T-cell (primary cell): Measurements from ENCODE around the gene C4orf51. TPM values are rescaled to one million over a fixed set of nuclear protein-coding genes. Genes with fewer than 3 reads are reported as not detected.
A peak's percentile ranks its signal among the peaks of the same experiment; 100 is the strongest.

Experiments used
- ATAC-seq, 4 experiments: fragments of 200-7000 bp in 3 of 4; fragments of 150-1000 bp in 1 of 4; cut with Tn5 transposase; replicated peaks in 1 of 4; 1 replicate in 3 of 4; 2 replicates in 1 of 4; pipeline ENCODE4 v1.10.0; 2021; ENCODE audit warnings: moderate library complexity in 3 of 4, mild to moderate bottlenecking in 2 of 4, moderate number of reproducible peaks in 1 of 4
- CTCF ChIA-PET, 2 donors: fragments of 300-600 bp; sonication (Branson Sonifier 250); formaldehyde crosslinking; loops; one replicate each; lab custom pipeline; 2022; ENCODE audit warnings: antibody characterized with exemption in 2 of 2; lab: Charles Lee
- POLR2A ChIA-PET, 2 donors: fragments of 300-600 bp; sonication (Branson Sonifier 250); formaldehyde crosslinking; loops; one replicate each; lab custom pipeline; 2022; ENCODE audit warnings: antibody characterized with exemption in 2 of 2; lab: Charles Lee
- DNase-seq, 35 experiments: peaks; one replicate each; pipeline versions ENCODE4 v3.0.0 to v3.0.0-alpha.2; 2013 to 2023
- H3K27ac ChIP-seq: one replicate; pipeline ENCODE4 v1.5.1; 2013; ENCODE audit warnings: low read length
- H3K27me3 ChIP-seq, 2 experiments: replicated peaks in 1 of 2; 1 replicate in 1 of 2; 2 replicates in 1 of 2; pipeline versions ENCODE4 v1.6.1 to v1.7.0; 2013; ENCODE audit warnings: low read length in 1 of 2, mixed read lengths in 1 of 2; ENCODE audit not compliant: control insufficient read depth in 2 of 2, insufficient read depth in 2 of 2; ENCODE audit errors: extremely low read depth in 1 of 2
- H3K36me3 ChIP-seq, 2 donors: 1 replicate in 1 of 2; 2 replicates in 1 of 2; pipeline versions ENCODE4 v1.6.1 to v1.7.0; 2013; ENCODE audit warnings: low read length in 1 of 2; ENCODE audit not compliant: control insufficient read depth in 2 of 2, insufficient read depth in 1 of 2; ENCODE audit errors: extremely low read depth in 1 of 2
- H3K4me1 ChIP-seq, 2 experiments: 1 replicate in 1 of 2; 2 replicates in 1 of 2; pipeline versions ENCODE4 v1.6.1 to v1.7.0; 2013; ENCODE audit warnings: low read length in 2 of 2, mixed read lengths in 1 of 2; ENCODE audit not compliant: insufficient read depth in 2 of 2, control insufficient read depth in 1 of 2; ENCODE audit errors: extremely low read depth in 1 of 2
- H3K4me3 ChIP-seq, 2 donors: 1 replicate in 1 of 2; 2 replicates in 1 of 2; pipeline versions ENCODE4 v1.5.1 to v1.7.0; 2013; ENCODE audit warnings: mild to moderate bottlenecking in 2 of 2, low read length in 1 of 2, moderate library complexity in 1 of 2; ENCODE audit not compliant: control insufficient read depth in 1 of 2; ENCODE audit errors: extremely low read depth in 1 of 2
- H3K9me3 ChIP-seq: 2 replicates; pipeline ENCODE4 v1.7.0; 2013
- H3K27ac Mint-ChIP-seq, 2 donors: one replicate each; pipeline ENCODE4 v1.8.0; 2020 to 2021; ENCODE audit warnings: mild to moderate bottlenecking in 2 of 2, mixed read lengths in 2 of 2
- H3K27me3 Mint-ChIP-seq, 2 donors: one replicate each; pipeline ENCODE4 v1.8.0; 2021 to 2022; ENCODE audit warnings: mixed read lengths in 2 of 2
- H3K36me3 Mint-ChIP-seq: one replicate; pipeline ENCODE4 v1.8.0; 2021; ENCODE audit warnings: mixed read lengths
- H3K4me1 Mint-ChIP-seq, 3 donors: one replicate each; pipeline ENCODE4 v1.8.0; 2020 to 2022; ENCODE audit warnings: mixed read lengths in 3 of 3, mild to moderate bottlenecking in 1 of 3
- H3K4me3 Mint-ChIP-seq, 3 donors: one replicate each; pipeline ENCODE4 v1.8.0; 2020 to 2022; ENCODE audit warnings: mild to moderate bottlenecking in 3 of 3, mixed read lengths in 3 of 3, moderate library complexity in 3 of 3
- H3K9me3 Mint-ChIP-seq, 3 donors: one replicate each; pipeline ENCODE4 v1.8.0; 2020 to 2022; ENCODE audit warnings: mixed read lengths in 3 of 3
- WGBS: methylation state at CpG from one replicate; pipeline ENCODE4 v1.1.5; 2013; ENCODE audit warnings: missing lambda C conversion rate; ENCODE audit not compliant: insufficient coverage; 5-methylcytosine and 5-hydroxymethylcytosine counted together
- total RNA-seq, 35 experiments: library from RNA in 6 of 35; stranded (reverse) in 6 of 35; fragments of 120-200 nt in 1 of 35; gene quantifications; one replicate each; pipeline versions ENCODE4 v1.2.1 to v1.2.4 and lab custom pipeline; 2013 to 2026

C4orf51 gene
- total RNA-seq, 5 donors from 2014 or later (not counting 1 experiment from before 2014, with no cell fraction given): not detected

DNA sequence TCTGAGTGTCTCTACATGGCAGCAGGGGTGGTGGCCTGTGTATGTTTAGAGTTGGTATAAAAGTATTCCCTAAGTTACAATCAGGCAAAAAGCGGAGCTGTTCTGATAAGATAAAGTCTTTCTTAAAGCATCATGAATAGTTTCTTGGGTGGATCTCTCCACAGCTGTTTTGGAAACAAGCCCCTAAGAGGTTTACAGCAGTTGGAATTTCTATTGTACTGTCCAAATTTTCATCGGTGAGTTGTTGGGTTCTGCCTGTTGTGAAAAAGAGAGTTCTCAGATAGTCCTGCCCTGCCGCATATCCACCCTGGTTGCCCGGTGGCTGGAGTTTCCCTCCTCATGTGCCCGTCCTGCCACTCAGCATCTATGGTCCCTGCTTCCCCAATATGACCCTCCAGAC lies 50.1 kb downstream of the C4orf51 start:
- 80% methylated on average over 2 of the region's 5 CpGs for WGBS
- Mint-ChIP-seq H3K4me3 (no peak overlapping the region), H3K9me3 (no peaks in the 10 kb centered on the region), H3K27me3 (peaks cover 4 to 7% of the 10 kb centered on the region in 2 donors), H3K36me3 (no peaks in the 10 kb centered on the region), H3K27ac (no peak overlapping the region), H3K4me1 (peaks cover 4 to 18% (median 14%) of the 10 kb centered on the region in 3 donors)
- H3K9me3 ChIP-seq: no peaks in the 10 kb centered on the region
- H3K4me3 ChIP-seq: no peak overlapping the region
- no peak for ATAC-seq
- peaks cover 3 to 11% of the 10 kb centered on the region in 2 experiments for H3K4me1 ChIP-seq
- no peaks in the 10 kb centered on the region for H3K36me3 ChIP-seq
- POLR2A ChIA-PET: no interaction called here
- no peak overlapping the region for H3K27ac ChIP-seq
- CTCF ChIA-PET: no interaction called here
- no peak for DNase-seq
- H3K27me3 ChIP-seq: peaks cover 0 to 3% of the 10 kb centered on the region in 2 experiments

DNA sequence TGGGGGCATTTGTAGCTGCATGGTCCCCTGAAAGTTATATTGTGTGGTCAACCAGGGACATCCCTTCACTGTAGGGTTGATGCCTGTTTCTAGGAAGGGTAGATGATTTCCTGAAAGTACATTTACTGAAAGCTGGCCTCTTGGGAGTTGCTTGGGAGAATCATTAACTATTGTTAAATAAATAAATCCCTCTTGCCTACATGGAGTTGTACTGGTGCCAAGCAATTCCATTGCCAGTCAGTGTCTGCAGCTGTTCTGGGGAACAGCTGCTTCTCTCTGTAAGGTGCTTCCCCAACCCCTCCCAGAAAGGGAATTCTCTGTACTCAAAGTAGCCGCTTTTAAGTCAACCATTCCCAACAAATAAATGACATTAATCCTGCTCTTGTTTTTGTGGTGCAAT lies 51.1 kb downstream of the C4orf51 start:
- Histone ChIP-seq H3K9me3 (no peaks in the 10 kb centered on the region), H3K27ac (no peak overlapping the region), H3K4me1 (peaks cover 3 to 11% of the 10 kb centered on the region in 2 experiments), H3K27me3 (peaks cover 0 to 3% of the 10 kb centered on the region in 2 experiments), H3K36me3 (no peaks in the 10 kb centered on the region), H3K4me3 (no peak overlapping the region)
- H3K4me1 Mint-ChIP-seq: peaks cover 4 to 18% (median 14%) of the 10 kb centered on the region in 3 donors
- ChIA-PET CTCF (no interaction called here), POLR2A (no interaction called here)
- H3K4me3 Mint-ChIP-seq: peak overlapping the region in 1 of 3 donors; percentile 10
- no CpG with 5 or more reads among the region's 1 CpG for WGBS
- H3K27me3 Mint-ChIP-seq: peaks cover 4 to 7% of the 10 kb centered on the region in 2 donors
- no peaks in the 10 kb centered on the region for H3K9me3 Mint-ChIP-seq
- H3K36me3 Mint-ChIP-seq: no peaks in the 10 kb centered on the region
- H3K27ac Mint-ChIP-seq: no peak overlapping the region
- DNase-seq: no peak
- no peak for ATAC-seq

DNA sequence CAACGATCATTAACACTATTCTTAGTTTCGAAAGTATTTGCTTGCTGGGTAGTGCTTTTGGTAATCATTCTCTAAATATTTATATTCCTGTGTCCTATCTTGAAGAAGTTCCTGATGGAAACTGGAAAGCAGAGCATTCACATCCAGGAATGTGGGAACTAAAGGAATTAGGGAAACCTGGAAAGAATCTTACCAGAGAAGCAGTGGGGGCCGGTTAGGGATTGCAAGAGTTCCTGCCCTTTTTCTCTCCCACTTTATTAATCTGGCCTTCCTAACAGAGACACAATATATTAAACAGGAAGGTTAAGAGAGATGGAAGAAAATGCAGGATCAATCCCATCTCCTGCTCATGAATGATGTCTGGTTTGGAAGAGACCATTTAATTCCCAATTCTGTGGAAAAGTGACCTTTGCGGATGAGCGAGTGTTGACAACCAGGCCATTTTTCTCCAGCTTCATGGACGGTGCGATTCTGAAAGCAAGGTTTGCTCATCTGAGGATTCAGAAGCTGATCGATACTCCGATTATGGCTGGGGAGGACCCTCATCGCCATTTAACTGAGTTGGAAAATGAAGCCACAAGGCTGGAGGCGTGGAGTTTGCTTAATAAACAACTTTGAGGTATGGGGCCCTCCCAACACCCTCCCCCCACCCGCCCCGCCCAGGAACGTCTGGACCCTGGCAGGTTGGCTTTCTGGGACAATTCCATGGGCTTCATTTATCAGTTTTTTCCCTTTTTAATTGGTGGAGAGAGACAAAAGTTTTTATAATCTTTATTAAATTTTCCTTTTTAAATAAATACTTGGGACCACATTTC lies 52.3 kb downstream of the C4orf51 start:
- peak overlapping the region; percentile 42 to 61 for H3K4me3 ChIP-seq
- peaks cover 4 to 18% (median 14%) of the 10 kb centered on the region in 3 donors for H3K4me1 Mint-ChIP-seq
- H3K4me1 ChIP-seq: peaks cover 3 to 11% of the 10 kb centered on the region in 2 experiments
- no peak overlapping the region for H3K27ac ChIP-seq
- H3K36me3 Mint-ChIP-seq: no peaks in the 10 kb centered on the region
- no peaks in the 10 kb centered on the region for H3K9me3 Mint-ChIP-seq
- peaks cover 4 to 7% of the 10 kb centered on the region in 2 donors for H3K27me3 Mint-ChIP-seq
- DNase-seq (peak in 1 of 35 experiments; percentile 5), ATAC-seq (no peak)
- no peak overlapping the region for H3K27ac Mint-ChIP-seq
- WGBS: 85% methylated on average over 4 of the region's 14 CpGs
- peak overlapping the region; percentile 75 for H3K4me3 Mint-ChIP-seq
- no peaks in the 10 kb centered on the region for H3K9me3 ChIP-seq
- CTCF ChIA-PET: no interaction called here
- peaks cover 0 to 7% of the 10 kb centered on the region in 2 experiments for H3K27me3 ChIP-seq
- H3K36me3 ChIP-seq: no peaks in the 10 kb centered on the region
- POLR2A ChIA-PET: no interaction called here

DNA sequence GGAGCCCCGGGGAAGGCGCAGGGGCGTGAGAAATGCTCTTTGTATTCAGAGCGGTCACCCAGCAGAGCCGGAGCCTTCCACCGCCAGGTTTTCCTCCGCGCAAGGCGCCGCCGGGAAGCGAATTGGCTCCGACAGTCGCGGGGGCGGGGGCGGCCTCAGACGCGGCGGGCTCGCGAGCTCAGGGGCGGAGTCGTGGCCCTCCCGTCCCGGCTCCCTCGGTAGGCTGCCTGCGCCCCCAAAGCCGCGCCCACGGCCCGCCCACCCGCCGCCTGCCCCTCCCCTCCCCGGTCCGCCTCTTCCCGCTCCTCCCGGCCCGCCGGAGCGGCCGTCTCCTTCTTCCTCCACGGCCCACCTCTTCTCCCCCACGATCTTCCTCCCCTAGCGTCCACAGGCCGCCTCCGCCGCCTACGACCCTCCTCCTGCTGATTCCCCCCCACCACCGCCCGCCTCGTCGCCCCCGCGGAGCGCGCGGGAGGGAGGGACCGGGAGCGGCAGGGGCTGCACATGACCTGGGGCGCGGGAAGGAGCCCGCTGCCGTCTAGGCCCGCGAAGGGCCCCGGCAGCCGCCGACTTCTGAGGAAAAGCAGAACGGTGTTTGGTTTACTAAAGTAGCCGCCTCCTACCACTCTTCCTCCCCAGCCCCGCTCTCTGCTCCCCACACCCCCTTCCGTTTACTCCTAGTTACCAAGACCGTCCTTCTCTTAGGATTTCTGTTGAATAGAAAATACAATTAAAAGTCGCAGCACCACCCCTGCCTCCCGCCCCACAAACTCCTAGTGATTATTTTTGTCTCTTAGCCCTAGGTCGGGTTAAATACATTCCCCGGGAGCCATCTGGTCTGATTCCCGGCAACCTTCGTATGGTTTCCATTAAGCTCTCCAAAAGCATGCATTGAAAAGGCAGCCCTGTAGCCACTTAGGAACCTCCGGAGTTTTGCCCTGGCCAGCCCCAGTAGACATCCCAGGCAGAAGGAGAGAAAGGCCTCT lies 53.2 kb downstream of the C4orf51 start:
- CTCF ChIA-PET: interaction anchor here (0.6 to 0.7 kb wide), 2 partner anchors 11 to 1367 kb away, joined by 3 to 6 read pairs; no protein-coding TSS in a partner anchor

DNA sequence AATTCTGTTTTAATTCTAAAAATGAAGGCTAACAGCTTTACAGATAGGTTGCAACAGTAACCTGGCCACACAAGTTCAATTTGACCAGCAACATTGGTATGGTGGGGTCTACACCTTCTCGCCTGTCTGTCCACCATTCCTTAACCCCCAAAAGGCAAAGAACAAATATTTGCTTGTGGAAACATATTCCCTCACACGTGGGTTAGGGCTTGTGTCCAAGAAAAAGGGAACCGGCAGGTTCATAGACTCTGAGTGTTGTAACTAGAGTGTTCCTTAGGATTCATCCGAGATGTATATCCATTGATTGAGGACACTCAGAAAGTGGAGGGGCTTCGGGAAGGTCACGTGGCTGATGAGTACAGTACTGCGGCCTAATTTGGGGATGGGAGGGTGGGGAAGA lies 54.1 kb downstream of the C4orf51 start:
- H3K27me3 Mint-ChIP-seq: peaks cover 4 to 7% of the 10 kb centered on the region in 2 donors
- H3K4me1 ChIP-seq: peaks cover 3 to 11% of the 10 kb centered on the region in 2 experiments
- ATAC-seq (no peak), DNase-seq (no peak)
- H3K36me3 ChIP-seq: no peaks in the 10 kb centered on the region
- H3K36me3 Mint-ChIP-seq: no peaks in the 10 kb centered on the region
- no peaks in the 10 kb centered on the region for H3K9me3 Mint-ChIP-seq
- H3K27ac ChIP-seq: no peak overlapping the region
- peaks cover 4 to 18% (median 14%) of the 10 kb centered on the region in 3 donors for H3K4me1 Mint-ChIP-seq
- POLR2A ChIA-PET: no interaction called here
- H3K9me3 ChIP-seq: no peaks in the 10 kb centered on the region
- H3K4me3 Mint-ChIP-seq: peak overlapping the region; percentile 75
- H3K27me3 ChIP-seq: peaks cover 0 to 7% of the 10 kb centered on the region in 2 experiments
- no peak overlapping the region for H3K4me3 ChIP-seq
- 91% methylated on average over 4 of the region's 7 CpGs for WGBS
- H3K27ac Mint-ChIP-seq: peak overlapping the region in 1 of 2 donors; percentile 5
- CTCF ChIA-PET: interaction anchor here (0.5 to 0.7 kb wide), 3 partner anchors 10 to 1366 kb away, joined by 3 to 6 read pairs (median 3); no protein-coding TSS in a partner anchor

More for the DNA sequence above, 53.2 kb downstream of the C4orf51 start:
- ATAC-seq: peak; percentile 95 to 97 (median 96)
- 8% methylated on average over 42 of the region's 81 CpGs for WGBS
- Mint-ChIP-seq H3K36me3 (no peaks in the 10 kb centered on the region), H3K4me1 (peaks cover 4 to 18% (median 14%) of the 10 kb centered on the region in 3 donors), H3K27me3 (peaks cover 4 to 7% of the 10 kb centered on the region in 2 donors), H3K9me3 (no peaks in the 10 kb centered on the region), H3K4me3 (peak overlapping the region; percentile 75), H3K27ac (peak overlapping the region in 1 of 2 donors; percentile 39)
- H3K9me3 ChIP-seq: no peaks in the 10 kb centered on the region
- H3K27ac ChIP-seq: no peak overlapping the region
- H3K4me3 ChIP-seq: peak overlapping the region; percentile 42 to 61
- H3K4me1 ChIP-seq: peaks cover 3 to 11% of the 10 kb centered on the region in 2 experiments
- H3K36me3 ChIP-seq: no peaks in the 10 kb centered on the region
- DNase-seq: peak; percentile 53 to 91 (median 74)
- peaks cover 0 to 7% of the 10 kb centered on the region in 2 experiments for H3K27me3 ChIP-seq
- POLR2A ChIA-PET: no interaction called here
